SHP77 treated with DMSO at 0.1 percent for 48 hours (cell line): ENCODE data around the gene SFSWAP.
"Not testable (repeated sequence)": the region's sequence is repeated elsewhere in the genome, so short reads cannot be mapped to it uniquely, and the experiment has no call there.

ENCODE experiments used
- DNase-seq: peaks from one replicate; lab custom pipeline; 2025; lab: John Stamatoyannopoulos, UW

The SFSWAP gene

DNA sequence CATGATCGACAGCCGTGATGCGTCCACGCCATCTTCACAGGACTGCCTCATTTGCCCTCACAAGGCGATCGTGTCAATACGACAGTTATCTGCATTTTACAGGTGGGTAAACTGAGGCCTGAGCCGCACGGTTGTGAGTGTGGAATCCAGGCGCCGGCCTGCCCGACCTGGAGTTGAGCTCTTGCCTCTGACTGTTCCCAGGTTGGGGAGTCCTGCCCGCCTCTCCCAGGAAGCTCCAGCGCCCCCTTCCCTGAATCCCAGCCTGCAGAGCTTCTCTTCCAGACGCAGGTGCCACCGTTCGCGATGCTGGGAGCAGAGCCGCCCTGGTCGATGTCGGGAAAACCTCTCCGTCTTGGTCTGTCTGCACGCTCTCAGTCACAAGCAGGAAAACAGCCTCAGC, 31.1 kb upstream of the SFSWAP start:
- DNase-seq: not testable (repeated sequence)

DNA sequence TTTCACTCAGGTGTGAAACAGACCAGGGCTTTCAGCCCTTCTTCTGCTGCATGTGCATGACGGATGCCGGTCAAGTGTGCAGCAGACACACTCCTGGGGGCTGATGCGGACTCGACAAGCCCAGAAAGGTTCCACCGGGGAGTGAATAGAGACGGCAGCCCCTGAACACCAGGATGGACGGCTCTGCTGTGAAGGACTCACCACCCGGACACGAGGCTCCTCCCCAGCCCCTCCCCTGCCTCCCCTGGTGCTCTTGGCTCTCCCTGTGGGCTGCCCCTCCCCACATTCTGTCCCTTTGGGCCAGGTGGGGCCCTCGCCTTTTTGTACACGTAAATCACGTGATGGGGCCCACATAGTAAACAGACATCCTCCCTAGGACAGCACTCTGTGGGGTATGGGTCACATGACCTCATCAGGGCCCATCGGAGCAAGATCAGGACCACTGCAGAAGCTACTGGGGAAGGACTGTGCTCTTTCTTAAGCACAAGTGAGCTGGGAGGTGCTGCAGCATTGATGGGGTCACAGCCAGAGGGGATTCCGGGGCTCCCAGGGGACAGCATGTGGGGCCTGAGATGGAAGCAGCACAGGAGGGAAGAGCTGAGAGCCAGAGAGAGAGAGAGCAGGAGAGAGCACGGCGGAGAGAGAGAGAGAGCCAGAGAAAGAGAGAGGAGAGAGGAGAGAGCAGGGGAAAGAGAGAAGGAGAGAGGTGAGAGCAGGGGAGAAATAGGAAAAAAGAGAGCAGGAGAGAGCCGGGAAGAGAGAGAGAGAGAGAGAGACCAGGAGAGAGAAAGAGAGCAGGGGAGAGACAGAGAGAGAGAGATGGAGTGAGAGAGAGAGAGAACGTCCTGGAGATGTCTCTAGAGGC, 30.3 kb upstream of the SFSWAP start:
- DNase-seq: not testable (repeated sequence)

DNA sequence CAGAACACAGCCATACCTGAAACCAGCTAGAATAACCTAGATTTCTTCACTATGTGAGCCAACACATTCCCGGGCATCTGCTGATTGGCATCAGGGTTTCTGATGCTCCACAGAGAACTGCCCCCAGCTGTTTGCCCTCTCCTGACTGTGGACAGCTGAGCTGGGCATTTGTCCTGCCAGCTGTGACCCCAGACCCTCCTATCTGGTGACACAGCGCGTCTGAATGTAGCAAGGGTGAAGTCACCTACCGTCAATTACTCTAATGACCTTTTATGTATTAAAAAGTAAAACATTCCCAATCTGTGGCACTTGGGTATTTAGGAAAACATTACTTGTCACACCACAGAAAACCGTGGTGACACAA, 29.7 kb upstream of the SFSWAP start:
- DNase-seq: no peak

DNA sequence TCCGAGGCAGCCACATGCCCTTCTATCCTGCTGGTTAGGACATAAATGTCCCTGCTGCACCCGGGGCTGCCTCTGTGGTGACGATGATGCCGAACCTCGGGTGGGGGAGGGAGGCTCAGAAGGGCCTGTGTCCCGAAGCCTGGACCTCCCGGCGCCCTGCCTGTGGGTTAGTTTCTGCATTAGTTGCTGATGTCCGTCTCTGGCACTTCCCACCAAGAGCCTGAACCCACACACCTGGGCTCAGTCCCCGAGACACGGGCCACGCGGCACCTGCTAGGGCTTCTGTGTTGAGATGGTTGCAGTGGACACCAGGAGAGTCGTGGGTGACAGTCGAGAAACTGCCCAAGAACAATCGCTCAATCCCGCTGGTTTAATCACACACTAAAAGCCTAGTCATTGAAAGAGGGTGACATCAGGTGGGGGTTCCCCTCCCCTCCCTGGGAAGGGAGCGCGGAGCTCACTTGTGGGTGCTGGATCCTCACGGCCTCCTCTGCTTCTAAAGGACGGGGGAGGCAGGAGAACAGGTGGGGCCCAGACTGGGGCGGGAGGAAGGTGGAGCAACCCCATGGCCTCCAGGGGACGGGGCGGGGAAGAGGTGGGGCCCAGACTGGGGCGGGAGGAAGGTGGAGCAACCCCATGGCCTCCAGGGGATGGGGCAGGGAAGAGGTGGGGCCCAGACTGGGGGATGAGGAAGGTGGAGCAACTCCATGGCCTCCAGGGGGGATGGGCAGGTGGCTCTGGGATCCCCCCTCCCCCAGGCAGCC, 29.0 kb upstream of the SFSWAP start:
- DNase-seq: not testable (repeated sequence)

DNA sequence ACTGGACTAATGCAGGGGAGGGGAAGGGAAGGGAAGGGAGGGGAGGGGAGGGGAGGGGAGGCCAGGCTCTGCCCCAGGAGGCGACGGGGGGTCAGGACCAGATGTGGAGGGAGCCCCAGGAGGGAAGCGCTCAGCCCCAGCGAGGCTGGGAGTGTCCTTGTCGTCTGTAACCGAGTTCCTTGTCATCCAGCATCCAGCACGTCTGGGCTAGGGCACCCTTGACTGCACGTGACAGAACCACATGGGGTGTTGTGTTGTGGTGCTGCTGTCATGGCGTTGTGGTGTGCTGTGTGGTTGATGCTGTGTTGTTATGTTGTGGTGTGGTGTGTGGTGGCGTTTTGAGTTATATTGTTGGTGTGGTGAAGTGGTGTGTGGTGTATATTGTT, 28.4 kb upstream of the SFSWAP start:
- no peak for DNase-seq

DNA sequence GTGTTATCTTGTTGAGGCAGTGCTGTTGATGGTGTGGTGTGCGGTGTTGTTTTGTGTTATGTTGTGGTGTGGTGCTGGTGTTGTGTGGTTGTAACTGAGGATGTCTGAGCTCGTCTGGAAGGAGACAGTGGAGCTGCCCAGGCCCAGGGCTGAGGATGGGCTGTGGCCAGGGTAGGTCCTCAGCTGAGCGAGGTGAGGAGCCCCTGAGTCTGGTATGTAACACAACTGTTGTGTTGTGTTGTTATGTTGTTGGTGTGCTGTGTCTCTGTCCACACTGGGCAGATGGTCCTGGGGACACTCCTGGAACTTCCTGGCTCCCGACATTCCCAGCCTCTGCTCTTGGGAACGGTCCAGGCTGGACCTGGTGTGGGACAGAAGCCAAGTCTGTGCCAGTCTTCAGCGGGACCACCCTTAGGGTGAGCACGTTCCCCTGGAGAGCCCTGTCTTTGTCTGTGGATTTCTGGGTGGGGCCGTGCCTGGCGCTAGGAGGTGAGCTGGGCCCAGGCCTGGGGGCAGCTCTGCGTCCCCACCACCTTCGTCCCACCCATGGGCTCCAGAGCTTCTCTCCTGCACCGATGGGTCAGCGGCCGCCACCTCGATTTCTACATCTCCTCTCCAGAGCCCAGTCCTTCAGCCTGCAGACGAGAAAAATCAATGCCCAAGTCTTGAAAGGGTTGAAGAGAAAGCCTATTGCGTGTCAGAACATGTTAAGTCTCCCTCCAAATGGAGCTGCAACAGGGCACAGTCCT, 27.4 kb upstream of the SFSWAP start:
- no peak for DNase-seq

DNA sequence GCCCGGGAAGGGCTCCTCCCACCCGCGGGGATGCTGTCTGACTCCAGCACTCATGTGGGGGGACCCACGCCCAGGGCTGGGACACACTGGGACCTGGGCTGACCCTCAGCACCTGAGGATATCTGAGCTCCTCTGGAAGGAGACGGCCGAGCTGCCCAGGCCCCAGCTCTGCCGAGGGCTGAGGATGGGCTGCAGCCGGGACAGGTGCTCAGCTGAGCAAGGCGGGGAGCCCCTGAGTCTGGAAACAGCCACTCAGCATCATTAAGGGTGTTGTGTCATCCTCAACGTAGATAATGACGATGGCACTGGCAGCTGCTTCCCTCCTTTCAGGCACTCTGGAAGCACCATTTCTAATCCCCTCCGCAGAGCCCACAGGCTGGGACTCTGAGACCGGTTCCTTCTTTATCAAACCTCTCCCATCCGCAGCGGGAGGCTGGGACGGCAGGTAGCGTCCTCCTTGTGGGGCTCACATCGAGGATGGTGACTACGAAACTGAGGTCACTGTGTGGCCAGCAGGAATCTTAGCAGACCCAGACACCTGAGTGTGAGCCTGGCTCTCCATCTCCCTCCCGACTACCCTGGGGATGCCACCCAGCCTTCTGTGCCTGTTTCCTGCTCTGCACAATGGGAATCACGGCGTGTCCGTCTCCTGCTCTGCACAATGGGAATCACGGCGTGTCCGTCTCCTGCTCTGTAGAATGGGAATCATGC, 26.7 kb upstream of the SFSWAP start:
- DNase-seq: no peak

DNA sequence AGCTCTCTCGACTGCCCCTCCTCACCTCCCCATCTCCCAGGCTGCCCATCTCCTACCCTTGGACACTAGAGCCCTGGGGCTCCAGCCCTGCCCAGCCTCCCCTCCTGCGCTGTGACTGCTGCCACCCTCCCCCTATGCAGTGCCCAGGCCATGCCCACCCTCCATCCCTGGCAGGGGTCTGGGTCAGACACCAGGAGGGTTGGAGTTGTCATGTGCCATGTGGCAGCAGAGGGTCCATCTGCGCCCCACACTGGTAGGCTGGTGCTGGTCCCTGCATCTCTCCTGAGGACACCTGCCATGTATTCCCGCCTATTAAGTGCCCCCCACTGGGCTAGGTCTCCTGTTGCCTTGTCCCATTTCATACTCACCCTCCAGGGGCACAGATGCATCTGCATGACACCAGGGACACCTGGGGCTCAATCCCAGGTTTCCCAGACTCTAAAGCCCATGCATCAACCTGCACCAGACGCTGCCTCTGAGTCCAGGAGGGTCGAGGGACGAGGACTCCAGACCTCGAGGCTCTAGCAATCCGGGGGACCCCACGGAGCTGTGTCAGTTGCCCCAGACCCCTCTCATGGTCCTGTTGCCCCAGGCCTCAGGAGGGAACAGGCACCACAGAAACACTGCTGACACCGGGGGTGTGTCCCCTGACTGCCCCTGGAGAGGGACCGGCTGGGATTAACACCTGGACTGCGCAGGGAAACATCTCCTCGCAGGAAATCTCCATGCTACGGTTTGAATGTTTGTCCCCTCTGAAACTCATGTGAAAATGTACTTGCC, 23.4 kb upstream of the SFSWAP start:
- no peak for DNase-seq

DNA sequence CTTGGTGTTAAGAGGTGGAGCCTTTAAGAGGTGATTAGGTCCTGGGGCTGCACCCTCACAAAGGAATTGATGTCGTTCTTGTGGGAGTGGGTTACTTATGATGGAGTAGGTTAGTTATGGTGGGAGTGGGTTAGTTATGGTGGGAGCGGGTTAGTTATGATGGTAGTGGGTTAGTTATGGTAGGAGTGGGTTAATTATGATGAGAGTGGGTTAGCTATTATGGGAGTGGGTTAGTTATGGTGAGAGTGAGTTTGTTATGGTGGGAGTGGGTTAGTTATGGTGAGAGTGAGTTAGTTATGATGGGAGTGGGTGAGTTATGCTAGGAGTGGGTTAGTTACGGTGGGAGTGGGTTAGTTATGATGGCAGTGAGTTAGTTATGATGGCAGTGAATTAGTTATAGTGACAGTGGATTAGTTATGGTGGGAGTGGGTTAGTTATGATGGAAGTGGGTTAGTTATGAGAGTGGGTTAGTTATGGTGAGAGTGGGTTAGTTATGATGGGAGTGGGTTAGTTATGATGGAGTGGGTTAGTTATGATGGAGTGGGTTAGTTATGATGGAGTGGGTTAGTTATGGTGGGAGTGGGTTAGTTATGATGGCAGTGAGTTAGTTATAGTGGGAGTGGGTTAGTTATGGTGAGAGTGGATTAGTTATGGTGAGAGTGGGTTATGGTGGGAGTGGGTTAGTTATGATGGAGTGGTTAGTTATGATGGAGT, 22.6 kb upstream of the SFSWAP start:
- no peak for DNase-seq

DNA sequence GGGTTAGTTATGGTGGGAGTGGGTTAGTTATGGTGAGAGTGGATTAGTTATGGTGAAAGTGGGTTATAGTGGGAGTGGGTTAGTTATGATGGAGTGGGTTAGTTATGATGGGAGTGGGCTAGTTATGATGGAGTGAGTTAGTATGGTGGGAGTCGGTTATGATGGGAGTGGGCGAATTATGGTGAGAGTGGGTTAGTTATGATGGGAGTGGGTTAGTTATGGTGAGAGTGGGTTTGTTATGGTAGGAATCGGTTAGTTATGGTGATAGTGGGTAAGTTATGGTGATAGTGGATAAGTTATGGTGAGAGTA, 22.1 kb upstream of the SFSWAP start:
- no peak for DNase-seq

DNA sequence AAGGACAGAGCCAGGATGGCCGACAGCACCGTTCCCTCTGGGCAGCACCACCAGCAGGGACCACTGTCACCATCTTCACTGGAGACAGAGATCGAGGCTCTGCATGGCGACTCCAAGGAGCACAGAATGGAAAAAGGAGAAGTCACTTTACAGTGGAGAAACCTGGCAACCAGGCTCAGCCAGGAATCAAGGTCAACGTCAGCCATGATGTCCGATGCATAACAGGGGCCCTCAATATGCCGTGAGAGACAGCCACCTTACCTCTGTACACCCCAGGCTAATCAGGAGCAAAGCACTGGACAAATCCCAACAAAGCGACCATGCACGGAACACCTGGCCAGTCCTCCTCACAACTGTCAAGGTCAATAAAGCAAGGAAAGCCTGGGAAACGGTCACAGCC, 20.6 kb upstream of the SFSWAP start:
- no peak for DNase-seq

DNA sequence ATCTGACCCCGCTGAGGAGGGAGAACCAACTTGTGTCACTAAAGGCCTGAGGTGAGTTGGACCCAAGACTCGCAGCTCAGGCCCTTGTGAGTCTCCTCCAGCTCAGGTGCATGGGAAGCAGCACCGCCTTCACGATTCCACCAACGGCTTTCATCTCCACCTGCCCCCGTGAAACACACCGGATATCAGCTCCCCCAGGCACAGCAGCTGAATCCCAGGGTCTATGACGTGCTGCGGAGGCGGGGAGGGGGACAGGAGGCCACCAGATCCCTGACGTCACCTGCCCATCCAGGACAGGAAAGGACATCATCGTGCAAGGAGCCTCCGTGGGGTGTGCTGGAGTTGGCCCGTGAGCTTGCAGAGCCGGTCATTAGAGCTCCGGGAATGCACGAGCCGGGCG, 18.5 kb upstream of the SFSWAP start:
- DNase-seq: no peak

DNA sequence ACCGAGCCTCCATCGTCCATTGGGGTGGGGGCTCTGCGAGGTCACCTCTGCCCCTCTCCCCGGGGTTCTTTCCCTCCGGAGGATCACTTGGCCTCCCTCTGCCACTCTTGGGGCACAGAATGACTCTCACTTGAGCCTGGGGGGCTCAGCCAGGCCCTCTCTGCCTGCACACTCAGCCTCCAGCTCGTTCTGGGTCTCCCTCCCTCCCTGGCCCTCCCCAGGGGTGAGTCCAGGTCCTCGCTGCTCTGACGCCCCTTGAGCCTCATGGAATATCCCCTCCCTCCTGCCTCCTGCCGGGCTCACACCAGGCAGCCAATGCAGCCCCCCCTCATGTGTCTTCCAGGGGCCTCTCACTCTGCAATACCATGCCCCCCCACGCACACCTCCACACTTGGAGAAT, 17.7 kb upstream of the SFSWAP start:
- no peak for DNase-seq

DNA sequence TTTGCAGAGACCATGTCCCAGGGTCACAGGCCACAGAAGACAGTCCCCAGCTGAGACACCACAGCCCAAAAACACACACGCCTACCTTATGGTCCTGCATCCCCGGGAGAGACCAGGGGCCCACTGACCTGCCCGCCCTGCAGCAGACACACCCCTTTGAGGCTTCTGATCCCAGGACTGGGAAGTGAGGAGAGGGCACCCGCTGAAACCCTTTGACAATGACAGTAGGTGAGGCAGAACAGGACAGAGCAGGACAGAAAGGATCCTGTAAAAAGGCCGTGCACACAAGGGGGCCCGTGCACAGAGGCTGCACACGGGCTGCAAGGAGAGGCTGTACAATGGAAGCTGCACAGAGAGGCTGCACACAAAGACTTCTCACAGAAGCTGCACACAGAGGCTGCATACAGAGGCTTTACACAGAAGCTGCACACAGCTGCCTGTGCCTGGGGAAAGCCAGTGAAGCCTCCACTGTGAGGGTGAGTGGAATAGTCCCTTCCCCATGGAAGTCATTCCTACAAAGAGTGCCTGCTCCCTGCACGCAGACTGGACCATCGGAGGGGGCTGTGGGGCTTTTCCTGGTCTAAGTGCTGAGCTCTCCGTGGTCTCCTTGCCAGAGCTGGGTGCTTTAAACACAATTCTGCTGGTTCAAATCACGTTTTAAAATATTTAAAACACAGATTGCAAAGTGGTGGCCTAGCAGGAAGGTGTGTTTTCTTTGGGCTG, 16.6 kb upstream of the SFSWAP start:
- no peak for DNase-seq

DNA sequence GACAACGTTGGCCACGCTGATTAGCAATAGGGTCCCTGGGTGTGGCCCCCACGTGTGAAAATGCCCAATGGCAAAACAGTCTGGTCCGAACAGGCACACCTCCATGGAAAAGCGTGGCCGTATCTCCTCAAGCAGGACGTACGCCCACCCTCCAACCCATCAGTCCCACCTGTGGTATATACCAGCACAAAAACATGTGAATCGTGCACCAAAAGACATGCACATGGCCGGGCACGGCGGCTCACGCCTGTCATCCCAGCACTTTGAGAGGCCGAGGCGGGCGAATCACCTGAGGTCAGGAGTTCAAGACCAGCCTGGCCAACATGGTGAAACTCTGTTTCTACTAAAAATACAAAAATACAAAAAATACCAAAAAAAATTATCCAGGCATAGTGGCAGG, 14.9 kb upstream of the SFSWAP start:
- DNase-seq: no peak

DNA sequence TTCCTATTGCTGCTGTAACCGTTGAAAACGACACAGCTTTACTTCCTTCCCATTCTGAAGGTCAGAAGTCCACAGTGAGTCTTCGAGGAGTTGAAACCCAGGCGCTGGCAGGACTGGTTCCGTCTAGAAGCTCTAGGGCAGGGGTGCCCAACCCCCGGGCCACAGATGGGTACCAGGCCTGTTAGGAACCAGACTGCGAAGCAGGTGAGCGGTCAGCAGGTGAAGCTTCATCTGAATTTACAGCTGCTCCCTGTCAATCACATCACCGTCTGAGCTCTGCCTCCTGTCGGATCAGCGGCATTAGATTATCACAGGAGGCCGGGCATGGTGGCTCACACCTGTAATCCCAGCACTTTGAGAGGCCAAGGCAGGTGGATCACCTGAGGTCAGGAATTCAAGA, 12.6 kb upstream of the SFSWAP start:
- no peak for DNase-seq

DNA sequence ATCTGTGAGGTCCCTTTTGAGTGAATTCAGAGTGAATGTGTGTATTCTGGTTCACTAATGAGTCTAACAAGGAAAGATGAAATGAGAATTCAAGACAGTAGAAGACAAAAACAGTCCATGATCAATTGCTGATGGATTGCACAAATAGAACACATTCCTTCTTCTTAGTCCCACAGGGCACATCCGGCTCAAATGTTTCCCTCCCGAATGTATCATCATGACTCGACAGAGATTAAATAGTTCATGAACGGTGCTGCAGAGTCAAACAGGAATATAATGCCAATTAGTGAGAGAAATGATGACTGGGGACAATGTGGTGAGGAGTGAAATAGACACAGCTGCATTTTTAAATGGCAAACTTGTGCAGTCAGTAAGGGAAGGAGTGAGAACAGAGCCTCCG, 11.5 kb upstream of the SFSWAP start:
- DNase-seq: no peak

DNA sequence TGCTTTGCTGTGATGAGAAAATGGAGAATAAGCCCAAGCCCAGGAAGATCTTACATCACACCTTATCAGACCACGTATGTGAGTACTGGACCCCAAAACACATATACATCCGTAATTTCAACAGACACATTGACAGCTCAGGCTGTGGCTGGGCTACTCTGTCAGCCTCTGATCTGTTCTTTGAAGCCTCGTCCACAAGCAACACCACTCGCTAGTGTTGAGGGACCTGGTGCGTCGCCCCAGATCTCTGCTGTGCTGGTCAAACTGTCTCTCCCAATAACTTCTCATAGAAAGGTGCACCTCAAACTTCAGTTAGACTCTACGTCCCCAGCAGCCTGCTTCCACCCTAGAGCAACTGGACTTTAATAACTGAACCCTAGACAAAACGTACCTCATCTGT, 10.6 kb upstream of the SFSWAP start:
- no peak for DNase-seq

DNA sequence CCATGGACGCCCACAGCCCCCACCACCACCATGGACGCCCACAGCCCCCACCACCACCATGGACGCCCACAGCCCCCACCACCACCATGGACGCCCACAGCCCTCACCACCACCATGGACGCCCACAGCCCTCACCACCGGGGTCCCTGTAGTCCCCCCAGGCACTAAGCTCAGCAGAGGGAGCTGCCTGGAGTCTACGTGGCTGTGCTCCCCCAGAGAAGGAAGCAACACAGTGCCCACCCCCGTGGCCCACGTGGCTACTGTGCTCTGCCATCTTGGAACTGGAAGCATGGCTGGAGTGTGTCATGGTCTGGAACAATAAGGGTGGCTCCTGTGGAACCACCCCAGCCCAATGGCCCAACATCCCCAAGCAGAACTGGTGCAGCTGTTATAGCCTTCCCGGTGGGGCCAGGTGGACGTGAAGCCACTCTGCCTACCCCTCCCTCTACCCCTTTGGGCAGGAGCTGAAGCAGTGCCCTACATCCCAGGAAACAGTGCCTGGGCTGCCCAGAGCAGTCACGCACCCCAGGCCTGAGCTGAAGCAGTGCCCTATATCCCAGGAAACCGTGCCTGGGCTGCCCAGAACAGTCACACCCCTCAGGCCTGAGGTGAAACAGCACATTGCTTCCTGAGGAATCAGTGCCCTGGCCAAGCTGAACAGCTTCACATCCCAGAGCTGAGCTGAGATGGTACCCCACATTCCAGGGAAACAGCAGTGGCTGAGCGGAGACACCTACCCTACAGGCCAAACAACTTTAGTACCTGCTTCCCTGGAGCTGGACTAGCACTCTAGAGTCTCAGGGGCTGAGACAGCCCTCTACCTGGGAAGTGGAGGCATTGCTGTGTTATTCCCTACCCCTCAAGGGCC, 9.0 kb upstream of the SFSWAP start:
- DNase-seq: no peak

DNA sequence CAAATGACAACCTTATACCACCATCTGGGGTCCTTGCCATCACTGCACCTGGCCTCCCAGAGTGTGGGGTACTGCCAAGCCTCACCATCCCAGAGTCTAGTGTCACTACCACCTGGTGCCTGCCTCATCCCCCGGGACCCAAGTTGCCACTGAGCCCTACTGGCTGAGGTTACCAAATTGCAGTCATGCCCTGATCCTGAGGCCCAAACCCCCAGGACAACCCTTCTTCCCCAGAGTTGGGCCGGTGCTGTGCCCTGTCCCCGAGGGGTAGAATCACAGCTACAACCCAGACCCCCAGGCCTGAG, 8.4 kb upstream of the SFSWAP start:
- no peak for DNase-seq
